Measurements from ENCODE around the gene CPED1. TPM values are rescaled to one million over a fixed set of nuclear protein-coding genes. Genes with fewer than 3 reads are reported as not detected.
"Not testable (repeated sequence)": the region's sequence is repeated elsewhere in the genome, so short reads cannot be mapped to it uniquely, and the experiment has no call there.

CPED1 gene
- total RNA-seq, 4 donors from 2014 or later: 4.4 to 20.2 (median 14.0) TPM

- intact Hi-C loops (cut with DNase I; ENCODE audit: low total_unique reads): no loop called here
- Histone ChIP-seq H3K4me3 (no peak overlapping the region), H3K9me3 (peaks cover 0 to 7% of the 10 kb centered on the region in 2 donors), H3K4me1 (no peaks in the 10 kb centered on the region), H3K27me3 (no peaks in the 10 kb centered on the region), H3K36me3 (no peaks in the 10 kb centered on the region), H3K27ac (no peak overlapping the region)
- TF ChIP-seq EP300 (IDR thresholded peaks at IDR 0.05; ENCODE audit: low read depth): no peak
- TF ChIP-seq, protein P1, sequence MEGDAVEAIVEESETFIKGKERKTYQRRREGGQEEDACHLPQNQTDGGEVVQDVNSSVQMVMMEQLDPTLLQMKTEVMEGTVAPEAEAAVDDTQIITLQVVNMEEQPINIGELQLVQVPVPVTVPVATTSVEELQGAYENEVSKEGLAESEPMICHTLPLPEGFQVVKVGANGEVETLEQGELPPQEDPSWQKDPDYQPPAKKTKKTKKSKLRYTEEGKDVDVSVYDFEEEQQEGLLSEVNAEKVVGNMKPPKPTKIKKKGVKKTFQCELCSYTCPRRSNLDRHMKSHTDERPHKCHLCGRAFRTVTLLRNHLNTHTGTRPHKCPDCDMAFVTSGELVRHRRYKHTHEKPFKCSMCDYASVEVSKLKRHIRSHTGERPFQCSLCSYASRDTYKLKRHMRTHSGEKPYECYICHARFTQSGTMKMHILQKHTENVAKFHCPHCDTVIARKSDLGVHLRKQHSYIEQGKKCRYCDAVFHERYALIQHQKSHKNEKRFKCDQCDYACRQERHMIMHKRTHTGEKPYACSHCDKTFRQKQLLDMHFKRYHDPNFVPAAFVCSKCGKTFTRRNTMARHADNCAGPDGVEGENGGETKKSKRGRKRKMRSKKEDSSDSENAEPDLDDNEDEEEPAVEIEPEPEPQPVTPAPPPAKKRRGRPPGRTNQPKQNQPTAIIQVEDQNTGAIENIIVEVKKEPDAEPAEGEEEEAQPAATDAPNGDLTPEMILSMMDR (IDR thresholded peaks at IDR 0.05): no peak
- TF ChIP-seq POLR2A (IDR thresholded peaks at IDR 0.05): no peak
- no peak for TF ChIP-seq POLR2AphosphoS5 (IDR thresholded peaks at IDR 0.05)
- in situ Hi-C loops (cut with MboI; ENCODE audit: low pct_ligation_motif_present in 1 of 4, low pct_unique_long_range_greater_than_20kb in 1 of 4, low sequenced_read_pairs in 3 of 4): no loop called here
- WGBS, 2 donors (ENCODE audit: low coverage in 1 of 2): 66% methylated on average over 7 of the region's 7 CpGs; no CpG with 5 or more reads in 1 of the 2 donors
- DNase-seq: no peak
These were observed 255.8 kb downstream of the CPED1 start for GRCh38 chr7:121244120-121244870.

GRCh38 chr7:121251367-121251766 lies 262.9 kb downstream of the CPED1 start:
- intact Hi-C loops (cut with DNase I; ENCODE audit: low total_unique reads); H3K9me3 ChIP-seq; H3K4me3 ChIP-seq; H3K27me3 ChIP-seq; H3K36me3 ChIP-seq; in situ Hi-C loops (cut with MboI; ENCODE audit: low pct_ligation_motif_present in 1 of 4, low pct_unique_long_range_greater_than_20kb in 1 of 4, low sequenced_read_pairs in 3 of 4); DNase-seq; H3K4me1 ChIP-seq; H3K27ac ChIP-seq: not testable (repeated sequence)
- WGBS, 2 donors (ENCODE audit: low coverage in 1 of 2): 93% methylated on average over 1 of the region's 1 CpG; no CpG with 5 or more reads in 1 of the 2 donors

- WGBS, 2 donors (ENCODE audit: low coverage in 1 of 2): 73 to 74% methylated on average over 4 to 5 of the region's 5 CpGs
- intact Hi-C loops (cut with DNase I; ENCODE audit: low total_unique reads); in situ Hi-C loops (cut with MboI; ENCODE audit: low pct_ligation_motif_present in 1 of 4, low pct_unique_long_range_greater_than_20kb in 1 of 4, low sequenced_read_pairs in 3 of 4); DNase-seq; H3K27me3 ChIP-seq; H3K4me1 ChIP-seq; H3K36me3 ChIP-seq; H3K27ac ChIP-seq; H3K4me3 ChIP-seq; H3K9me3 ChIP-seq: not testable (repeated sequence)
These were observed 264.2 kb downstream of the CPED1 start for GRCh38 chr7:121252523-121253235.

DNA sequence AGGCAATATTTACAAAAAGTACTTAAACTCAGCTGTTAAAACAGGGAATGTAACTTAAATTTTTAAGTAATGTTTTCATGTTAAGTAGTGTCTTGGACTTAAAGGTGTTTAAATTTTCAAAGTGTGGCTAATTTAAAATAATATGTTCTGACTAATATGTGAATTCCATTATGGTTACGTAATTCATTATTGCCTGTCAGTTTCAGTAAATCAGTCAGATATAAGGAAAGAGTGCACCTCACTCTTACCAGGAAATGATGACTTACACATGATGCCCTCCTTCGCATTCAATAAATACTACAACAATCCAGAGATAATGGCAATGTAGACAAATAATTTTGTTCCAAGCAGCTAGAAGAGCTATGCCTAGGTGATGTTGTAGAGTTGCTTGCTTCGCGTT lies 271.3 kb downstream of the CPED1 start:
- intact Hi-C loops (cut with DNase I; ENCODE audit: low total_unique reads) (no loop called here), in situ Hi-C loops (cut with MboI; ENCODE audit: low pct_ligation_motif_present in 1 of 4, low pct_unique_long_range_greater_than_20kb in 1 of 4, low sequenced_read_pairs in 3 of 4) (no loop called here)
- Histone ChIP-seq H3K36me3 (no peaks in the 10 kb centered on the region), H3K27me3 (no peaks in the 10 kb centered on the region), H3K27ac (no peak overlapping the region), H3K4me1 (peaks cover 0 to 3% (median 0%) of the 10 kb centered on the region in 4 donors), H3K4me3 (no peak overlapping the region), H3K9me3 (no peaks in the 10 kb centered on the region)
- TF ChIP-seq EP300 (IDR thresholded peaks at IDR 0.05; ENCODE audit: low read depth) (no peak), POLR2AphosphoS5 (IDR thresholded peaks at IDR 0.05) (no peak), POLR2A (IDR thresholded peaks at IDR 0.05) (no peak)
- TF ChIP-seq, protein P1 (IDR thresholded peaks at IDR 0.05): no peak
- WGBS, 2 donors (ENCODE audit: low coverage in 1 of 2): 90 to 92% methylated on average over 4 of the region's 4 CpGs
- no peak for DNase-seq

DNA sequence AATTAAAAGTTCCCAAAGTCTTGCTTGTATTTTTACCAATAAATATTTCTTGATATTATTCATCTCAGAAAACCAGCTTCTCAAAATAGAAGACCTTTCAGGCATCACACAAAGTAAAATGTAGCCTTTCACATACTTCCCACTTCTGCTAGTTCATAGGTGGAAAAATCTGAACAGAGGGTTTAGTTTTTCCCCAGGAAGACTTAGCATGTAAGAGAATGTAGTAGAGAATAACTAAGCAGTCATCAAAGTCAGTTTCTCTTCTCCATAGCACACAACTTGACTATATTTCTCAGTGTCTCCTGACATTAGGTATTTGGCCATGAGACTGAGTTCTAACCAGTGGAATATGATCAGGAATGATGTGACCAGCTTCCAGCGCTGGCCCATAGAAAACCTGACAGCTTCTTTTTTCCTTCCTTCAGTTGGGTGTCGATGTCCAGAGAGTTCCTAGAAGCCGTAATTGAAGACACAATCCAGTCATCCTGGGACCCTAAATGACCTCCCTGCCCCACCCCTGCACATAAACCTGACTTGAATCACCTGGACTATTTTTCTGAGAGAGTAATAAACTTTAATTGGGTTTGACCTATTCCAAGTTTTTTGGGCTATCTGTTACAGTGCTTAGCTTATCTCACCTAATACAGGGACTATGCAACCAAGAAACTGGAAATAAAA lies 272.8 kb downstream of the CPED1 start:
- intact Hi-C loops (cut with DNase I; ENCODE audit: low total_unique reads) (no loop called here), in situ Hi-C loops (cut with MboI; ENCODE audit: low pct_ligation_motif_present in 1 of 4, low pct_unique_long_range_greater_than_20kb in 1 of 4, low sequenced_read_pairs in 3 of 4) (no loop called here)
- Histone ChIP-seq H3K4me1 (peaks cover 0 to 3% (median 0%) of the 10 kb centered on the region in 4 donors), H3K9me3 (no peaks in the 10 kb centered on the region), H3K36me3 (no peaks in the 10 kb centered on the region), H3K27ac (no peak overlapping the region), H3K4me3 (no peak overlapping the region), H3K27me3 (no peaks in the 10 kb centered on the region)
- no peak for DNase-seq
- no peak for TF ChIP-seq EP300 (IDR thresholded peaks at IDR 0.05; ENCODE audit: low read depth)
- TF ChIP-seq POLR2A (IDR thresholded peaks at IDR 0.05): no peak
- TF ChIP-seq, protein P1 (IDR thresholded peaks at IDR 0.05): no peak
- TF ChIP-seq POLR2AphosphoS5 (IDR thresholded peaks at IDR 0.05): no peak
- WGBS, 2 donors (ENCODE audit: low coverage in 1 of 2): 40% methylated on average over 3 of the region's 3 CpGs; no CpG with 5 or more reads in 1 of the 2 donors

All from transverse colon (tissue), 4 donors.